T-helper 1 cell treated with Interleukin-12 subunit alpha and Interleukin-12 subunit beta and Interleukin-4 antibody, amounts not matched to agents 30 ng/mL and 1 ng/mL, for 36 hours (primary cell): ENCODE data around the gene ESAM. TPM values are rescaled to one million over a fixed set of nuclear protein-coding genes. Genes with fewer than 3 reads are reported as not detected.

ENCODE experiments used
- total RNA-seq: library from RNA; stranded (reverse); gene quantifications from 2 replicates; pipeline ENCODE4 v1.2.3, GENCODE V29; 2022

ESAM gene
- total RNA-seq, 1 donor from 2014 or later: 0.47 TPM

Other genes with a start within 250 kb of the ESAM start
- not detected in 2 replicates for gene OR8B12, start 218.6 kb downstream of the ESAM start, total RNA-seq
- not detected in 2 replicates for gene OR8A1, start 192.3 kb downstream of the ESAM start, total RNA-seq
- not detected in 2 replicates for gene PANX3, start 150.9 kb downstream of the ESAM start, total RNA-seq
- gene TBRG1, start 139.4 kb downstream of the ESAM start, total RNA-seq: 36.3 and 37.3 TPM in 2 replicates
- 5.9 and 6.2 TPM in 2 replicates for gene SIAE, start 88.6 kb downstream of the ESAM start, total RNA-seq
- 1.8 and 3.4 TPM in 2 replicates for gene SPA17, start 88.4 kb downstream of the ESAM start, total RNA-seq
- gene NRGN, start 22.3 kb downstream of the ESAM start, total RNA-seq: 2.4 and 3.1 TPM in 2 replicates
- not detected in 2 replicates for gene VSIG2, start 10.0 kb downstream of the ESAM start, total RNA-seq
- 9.0 and 12.7 TPM in 2 replicates for gene MSANTD2, start 38.1 kb upstream of the ESAM start, total RNA-seq
- 4.6 and 5.6 TPM in 2 replicates for gene ROBO3, start 103.1 kb upstream of the ESAM start, total RNA-seq
- not detected in 2 replicates for gene ROBO4, start 135.6 kb upstream of the ESAM start, total RNA-seq
- gene HEPN1, start 157.0 kb upstream of the ESAM start, total RNA-seq: not detected in 2 replicates
- gene HEPACAM, start 173.8 kb upstream of the ESAM start, total RNA-seq: not detected in 2 replicates
- gene CCDC15, start 191.9 kb upstream of the ESAM start, total RNA-seq: 3.9 and 4.2 TPM in 2 replicates